ENCODE measurements around the gene LGALS16. TPM values are rescaled to one million over a fixed set of nuclear protein-coding genes. Genes with fewer than 3 reads are reported as not detected.

The LGALS16 gene
- total and polyA plus RNA-seq, 9 donors, result not detected

DNA sequence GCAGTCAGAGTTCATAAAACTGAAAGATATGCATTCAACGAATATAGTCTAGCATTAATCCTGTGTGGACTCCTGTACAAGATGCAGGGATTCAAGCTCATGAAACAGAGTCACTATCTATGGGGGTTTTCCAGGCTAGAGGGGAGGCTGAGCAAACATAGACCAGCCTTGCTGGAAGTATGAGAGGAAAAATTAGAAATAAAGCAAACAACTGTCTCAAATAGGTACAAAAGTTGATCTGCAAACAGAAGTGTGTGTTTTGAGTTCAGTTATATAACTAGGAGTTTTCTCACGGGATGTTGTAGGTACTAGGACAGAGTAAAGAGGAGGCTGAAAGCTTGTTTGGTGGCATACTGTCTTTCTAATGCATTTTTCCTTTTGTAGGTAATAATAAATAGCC lies 40.0 kb downstream of the LGALS16 start:
- Histone ChIP-seq H3K27ac (no peak overlapping the region), H3K4me1 (ENCODE audit: insufficient read depth) (no peaks in the 10 kb centered on the region), H3K36me3 (no peaks in the 10 kb centered on the region), H3K27me3 (no peaks in the 10 kb centered on the region), H3K4me3 (no peak overlapping the region), H3K9me3 (no peaks in the 10 kb centered on the region)
- intact Hi-C loops (cut with DNase I), result no loop called here
- 53 to 77% (median 67%) methylated on average over 2 of the region's 2 CpGs for WGBS, 3 donors
- TF ChIP-seq EP300 (IDR thresholded peaks at IDR 0.05), result no peak
- no peak for TF ChIP-seq POLR2A (IDR thresholded peaks at IDR 0.05)
- TF ChIP-seq, protein P1, sequence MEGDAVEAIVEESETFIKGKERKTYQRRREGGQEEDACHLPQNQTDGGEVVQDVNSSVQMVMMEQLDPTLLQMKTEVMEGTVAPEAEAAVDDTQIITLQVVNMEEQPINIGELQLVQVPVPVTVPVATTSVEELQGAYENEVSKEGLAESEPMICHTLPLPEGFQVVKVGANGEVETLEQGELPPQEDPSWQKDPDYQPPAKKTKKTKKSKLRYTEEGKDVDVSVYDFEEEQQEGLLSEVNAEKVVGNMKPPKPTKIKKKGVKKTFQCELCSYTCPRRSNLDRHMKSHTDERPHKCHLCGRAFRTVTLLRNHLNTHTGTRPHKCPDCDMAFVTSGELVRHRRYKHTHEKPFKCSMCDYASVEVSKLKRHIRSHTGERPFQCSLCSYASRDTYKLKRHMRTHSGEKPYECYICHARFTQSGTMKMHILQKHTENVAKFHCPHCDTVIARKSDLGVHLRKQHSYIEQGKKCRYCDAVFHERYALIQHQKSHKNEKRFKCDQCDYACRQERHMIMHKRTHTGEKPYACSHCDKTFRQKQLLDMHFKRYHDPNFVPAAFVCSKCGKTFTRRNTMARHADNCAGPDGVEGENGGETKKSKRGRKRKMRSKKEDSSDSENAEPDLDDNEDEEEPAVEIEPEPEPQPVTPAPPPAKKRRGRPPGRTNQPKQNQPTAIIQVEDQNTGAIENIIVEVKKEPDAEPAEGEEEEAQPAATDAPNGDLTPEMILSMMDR (IDR thresholded peaks at IDR 0.05), result no peak
- DNase-seq, result no peak

DNA sequence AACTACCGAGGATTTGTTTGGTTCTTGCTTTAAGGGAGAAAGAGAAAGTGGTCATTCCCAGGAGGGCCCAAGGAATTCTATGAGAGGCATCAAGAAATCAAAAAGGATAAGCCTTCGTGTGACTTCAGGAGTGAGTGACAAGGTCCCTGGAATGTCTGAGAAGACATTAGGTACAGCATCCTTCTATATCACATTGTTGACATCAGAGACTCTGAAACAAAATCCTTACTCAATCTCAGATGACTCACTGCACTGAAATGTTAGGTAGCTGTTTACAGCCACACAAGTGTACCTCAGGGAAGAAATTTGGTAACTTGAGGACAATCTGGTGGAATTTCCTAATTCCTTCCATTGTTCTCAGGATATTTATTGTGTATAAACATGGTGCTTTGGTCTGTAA lies 40.7 kb downstream of the LGALS16 start:
- Histone ChIP-seq H3K4me1 (ENCODE audit: insufficient read depth) (no peaks in the 10 kb centered on the region), H3K27me3 (no peaks in the 10 kb centered on the region), H3K9me3 (no peaks in the 10 kb centered on the region), H3K27ac (no peak overlapping the region), H3K4me3 (no peak overlapping the region), H3K36me3 (no peaks in the 10 kb centered on the region)
- TF ChIP-seq POLR2A (IDR thresholded peaks at IDR 0.05) (no peak), EP300 (IDR thresholded peaks at IDR 0.05) (no peak)
- TF ChIP-seq, protein P1 (IDR thresholded peaks at IDR 0.05), result no peak
- 57 to 71% (median 69%) methylated on average over 2 of the region's 2 CpGs for WGBS, 3 donors
- intact Hi-C loops (cut with DNase I), result no loop called here
- no peak for DNase-seq

DNA sequence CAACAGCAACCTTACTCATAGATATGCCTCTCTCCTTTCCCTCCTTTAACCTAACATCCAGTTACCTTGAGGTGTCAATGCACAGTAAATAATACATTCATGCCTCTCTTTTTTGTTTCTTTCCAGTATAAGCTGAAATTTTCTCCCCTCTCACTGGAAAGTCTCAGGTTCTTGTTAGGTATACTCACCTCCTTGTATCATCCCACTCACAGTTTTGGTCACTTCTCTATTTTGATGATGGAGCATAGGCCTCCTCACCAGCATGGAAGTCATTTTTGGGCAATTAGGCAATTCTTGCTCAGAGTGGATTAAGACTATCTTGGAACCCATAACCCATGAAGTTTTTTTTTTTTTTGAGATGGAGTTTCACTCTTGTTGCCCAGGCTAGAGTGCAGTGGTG lies 42.8 kb downstream of the LGALS16 start:
- no peak for DNase-seq
- Histone ChIP-seq H3K9me3 (no peaks in the 10 kb centered on the region), H3K4me1 (ENCODE audit: insufficient read depth) (no peaks in the 10 kb centered on the region), H3K27ac (no peak overlapping the region), H3K36me3 (no peaks in the 10 kb centered on the region), H3K27me3 (no peaks in the 10 kb centered on the region), H3K4me3 (no peak overlapping the region)
- no peak for TF ChIP-seq EP300 (IDR thresholded peaks at IDR 0.05)
- no peak for TF ChIP-seq POLR2A (IDR thresholded peaks at IDR 0.05)
- TF ChIP-seq, protein P1 (IDR thresholded peaks at IDR 0.05), result no peak
- intact Hi-C loops (cut with DNase I), result no loop called here

DNA sequence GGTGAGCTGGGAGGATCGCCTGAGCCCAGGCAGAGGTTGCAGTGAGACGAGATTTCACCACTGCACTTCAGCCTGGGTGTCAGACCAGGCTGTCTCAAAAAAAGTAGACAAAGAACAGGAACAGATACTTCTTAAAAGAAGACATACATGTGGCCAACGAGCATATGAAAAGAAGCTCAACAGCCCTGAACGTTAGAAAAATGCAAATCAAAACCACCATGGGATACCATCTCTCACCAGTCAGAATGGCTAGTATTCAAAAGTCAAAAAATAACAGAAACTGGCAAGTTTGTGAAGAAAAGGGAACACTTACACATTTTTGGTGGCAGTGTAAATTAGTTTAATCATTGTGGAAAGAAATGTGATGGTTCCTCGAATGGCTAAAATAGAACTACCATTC lies 45.6 kb downstream of the LGALS16 start:
- no peak for DNase-seq
- Histone ChIP-seq H3K4me3 (no peak overlapping the region), H3K27ac (no peak overlapping the region), H3K36me3 (no peaks in the 10 kb centered on the region), H3K9me3 (no peaks in the 10 kb centered on the region), H3K4me1 (ENCODE audit: insufficient read depth) (no peaks in the 10 kb centered on the region), H3K27me3 (no peaks in the 10 kb centered on the region)
- intact Hi-C loops (cut with DNase I), result no loop called here
- WGBS, 3 donors, result 64 to 73% (median 71%) methylated on average over 5 of the region's 5 CpGs
- no peak for TF ChIP-seq EP300 (IDR thresholded peaks at IDR 0.05)
- no peak for TF ChIP-seq POLR2A (IDR thresholded peaks at IDR 0.05)
- TF ChIP-seq, protein P1 (IDR thresholded peaks at IDR 0.05), result no peak

Data from ovary (tissue), 9 donors.